ENCODE measurements around the gene ACOT8. TPM values are rescaled to one million over a fixed set of nuclear protein-coding genes. Genes with fewer than 3 reads are reported as not detected.

The ACOT8 gene
- total and polyA plus RNA-seq, 2 of the 8 experiments (the other 6 are each of a cell fraction or from before 2014, with no cell fraction given): 37.6 to 88.8 TPM

GRCh38 chr20:45863543-45864470 is 6.6 kb upstream of the ACOT8 start:
- Histone ChIP-seq H3K23me2 (ENCODE audit: low read depth, low read length) (no peaks in the 10 kb centered on the region), H2BK15ac (ENCODE audit: low read length) (no peak overlapping the region), H4K20me1 (replicated peaks in 1 of 2; ENCODE audit: control insufficient read depth in 1 of 2, insufficient read depth in 2 of 2, low read length in 2 of 2) (no peaks in the 10 kb centered on the region), H3K4me2 (ENCODE audit: insufficient read depth in 1 of 2, low read depth in 2 of 2, low read length in 2 of 2) (no peak overlapping the region), H2AK5ac (ENCODE audit: low read depth, low read length) (no peak overlapping the region), H2AFZ (ENCODE audit: low read length) (no peak overlapping the region), H2BK20ac (ENCODE audit: low read length) (no peak overlapping the region), H3K27ac (ENCODE audit: low read depth, low read length) (no peak overlapping the region), H2BK5ac (ENCODE audit: low read depth, low read length) (no peak overlapping the region), H4K91ac (replicated peaks; ENCODE audit: insufficient read length, low read length) (no peak overlapping the region), H3K79me2 (ENCODE audit: control insufficient read depth in 1 of 2, insufficient read depth in 2 of 2, low read length in 2 of 2) (peaks cover 0 to 3% of the 10 kb centered on the region in 2 experiments; a peak in 1 of 4 replicates), H3K36me3 (ENCODE audit: control insufficient read depth in 2 of 4, insufficient read depth in 4 of 4, low read length in 3 of 4) (no peaks in the 10 kb centered on the region; a peak in 1 of 8 replicates), H4K8ac (ENCODE audit: extremely low read depth, insufficient read depth, low read length) (no peak overlapping the region), H4K5ac (ENCODE audit: insufficient read length, low read depth, low read length) (no peak overlapping the region), H3K4me3 (ENCODE audit: extremely low read depth in 1 of 4, insufficient read depth in 2 of 4, low read depth in 3 of 4, low read length in 4 of 4) (no peak overlapping the region), H3K9me3 (ENCODE audit: insufficient read depth in 2 of 2, low read depth in 1 of 2, low read length in 1 of 2) (no peaks in the 10 kb centered on the region), H3K18ac (ENCODE audit: extremely low read depth, low read length) (no peak overlapping the region), H3K4me1 (replicated peaks in 1 of 4; ENCODE audit: control insufficient read depth in 3 of 4, insufficient read depth in 4 of 4, low read length in 3 of 4) (peaks cover 0 to 6% (median 0%) of the 10 kb centered on the region in 4 experiments; a peak in 2 of 7 replicates), H3K27me3 (replicated peaks in 1 of 4; ENCODE audit: control insufficient read depth in 3 of 4, extremely low read depth in 1 of 4, insufficient read depth in 3 of 4, low read length in 3 of 4) (no peaks in the 10 kb centered on the region), H3K14ac (ENCODE audit: insufficient read length) (no peak overlapping the region), H3K56ac (replicated peaks; ENCODE audit: insufficient read length, low read depth, low read length) (no peak overlapping the region), H3K4ac (replicated peaks; ENCODE audit: insufficient read length, low read depth, low read length) (no peak overlapping the region), H3K9ac (replicated peaks in 1 of 4; ENCODE audit: extremely low read depth in 1 of 4, low read depth in 3 of 4, low read length in 3 of 4) (no peak overlapping the region), H2BK120ac (replicated peaks; ENCODE audit: low read depth, low read length) (no peak overlapping the region), H3K23ac (ENCODE audit: insufficient read length) (no peak overlapping the region), H2BK12ac (ENCODE audit: low read depth, low read length) (no peak overlapping the region), H3K79me1 (ENCODE audit: low read depth, low read length) (no peaks in the 10 kb centered on the region)
- WGBS, 2 experiments (ENCODE audit: extremely low coverage in 1 of 2, insufficient coverage in 1 of 2, insufficient read length in 1 of 2, insufficient replicate concordance in 2 of 2, low coverage in 1 of 2, low lambda C conversion rate in 2 of 2, missing lambda C conversion rate in 1 of 2): 85% methylated on average over 7 of the region's 7 CpGs; no CpG with 5 or more reads in 1 of the 2 experiments
- DNase-seq (ENCODE audit: low read depth in 1 of 2, low spot score in 2 of 2): no peak
- ChIA-PET CTCF (ENCODE audit: partially characterized antibody) (interaction anchor here (0.5 to 1.5 kb wide), 3 partner anchors 26 to 31 kb away, joined by 3 to 5 read pairs (median 3); no protein-coding TSS in a partner anchor), POLR2A (ENCODE audit: partially characterized antibody) (interaction anchor here (0.6 to 1.7 kb wide), 7 partner anchors 11 to 118 kb away, joined by 3 to 6 read pairs (median 4); partner anchors contain the start of gene ZSWIM1)
- FAIRE-seq: no peak
- TF ChIP-seq KDM5A (IDR thresholded peaks at IDR 0.05; ENCODE audit: low read length): no peak
- TF ChIP-seq SUZ12 (IDR thresholded peaks at IDR 0.05; ENCODE audit: low read length): no peak
- TF ChIP-seq NRF1 (IDR thresholded peaks at IDR 0.05; ENCODE audit: low read depth, low read length): no peak
- no peak for TF ChIP-seq HDAC6 (IDR thresholded peaks at IDR 0.05; ENCODE audit: low read depth, low read length)
- no peak for TF ChIP-seq MAFK (IDR thresholded peaks at IDR 0.05; ENCODE audit: low read depth, low read length)
- TF ChIP-seq BCL11A (IDR thresholded peaks at IDR 0.05; ENCODE audit: low read depth in 2 of 2, low read length in 2 of 2): no peak
- TF ChIP-seq KDM4A (IDR thresholded peaks at IDR 0.05; ENCODE audit: low read depth, low read length, severe bottlenecking): no peak
- no peak for TF ChIP-seq SP4 (IDR thresholded peaks at IDR 0.05; ENCODE audit: low read length)
- TF ChIP-seq HDAC2 (IDR thresholded peaks at IDR 0.05; ENCODE audit: borderline replicate concordance in 1 of 2, low read depth in 2 of 2, low read length in 2 of 2): no peak
- TF ChIP-seq RAD21 (IDR thresholded peaks at IDR 0.05 in 1 of 2, conservative IDR thresholded peaks at IDR 0.05 in 1 of 2; ENCODE audit: low read depth in 2 of 2, low read length in 2 of 2): no peak
- no peak for TF ChIP-seq TCF12 (IDR thresholded peaks at IDR 0.05; ENCODE audit: low read depth, low read length)

All from H1 (cell line).